ENCODE results near the gene C12orf50.

- TF ChIP-seq CTCF (tag by site-specific recombination; IDR thresholded peaks at IDR 0.05) (no peak), ZNF433 (tag by site-specific recombination; IDR thresholded peaks at IDR 0.05; ENCODE audit: low read depth) (no peak), ZNF280C (tag by site-specific recombination; IDR thresholded peaks at IDR 0.05) (no peak), SALL2 (tag by site-specific recombination; IDR thresholded peaks at IDR 0.05; ENCODE audit: borderline replicate concordance) (no peak), PBX3 (CRISPR knock-in tag; IDR thresholded peaks at IDR 0.05) (no peak), ZNF776 (tag by site-specific recombination; IDR thresholded peaks at IDR 0.05; ENCODE audit: borderline replicate concordance) (no peak), ZNF24 (tag by site-specific recombination; IDR thresholded peaks at IDR 0.05) (no peak), ZNF670 (tag by site-specific recombination; IDR thresholded peaks at IDR 0.05; ENCODE audit: low read depth) (no peak), ZBTB8A (tag by site-specific recombination; IDR thresholded peaks at IDR 0.05) (no peak)
These were observed 90.0 kb downstream of the C12orf50 start for GRCh38 chr12:87939182-87939581.
